ENCODE data around the gene UMODL1. TPM values are rescaled to one million over a fixed set of nuclear protein-coding genes. Genes with fewer than 3 reads are reported as not detected.
"Not testable (repeated sequence)": the region's sequence is repeated elsewhere in the genome, so short reads cannot be mapped to it uniquely, and the experiment has no call there.

Gene UMODL1
- total RNA-seq, 3 donors from 2014 or later: not detected

GRCh38 chr21:42075686-42076471 lies 4.8 kb downstream of the UMODL1 start:
- Mint-ChIP-seq H3K4me1 (ENCODE audit: low read depth) (peaks cover 2% of the 10 kb centered on the region), H3K36me3 (ENCODE audit: insufficient read depth) (no peaks in the 10 kb centered on the region), H3K4me3 (no peak overlapping the region), H3K27me3 (ENCODE audit: low read depth) (peaks cover 1% of the 10 kb centered on the region), H3K9me3 (no peaks in the 10 kb centered on the region)
- ATAC-seq (no peak), DNase-seq (no peak)

- H3K4me3 Mint-ChIP-seq; H3K4me1 Mint-ChIP-seq (ENCODE audit: low read depth); H3K27me3 Mint-ChIP-seq (ENCODE audit: low read depth); DNase-seq; ATAC-seq; H3K9me3 Mint-ChIP-seq; H3K36me3 Mint-ChIP-seq (ENCODE audit: insufficient read depth): not testable (repeated sequence)
These were observed 6.6 kb downstream of the UMODL1 start for GRCh38 chr21:42077685-42078238.

GRCh38 chr21:42078247-42079007 lies 7.3 kb downstream of the UMODL1 start:
- not testable (repeated sequence) for H3K36me3 Mint-ChIP-seq (ENCODE audit: insufficient read depth); H3K4me3 Mint-ChIP-seq; H3K9me3 Mint-ChIP-seq; H3K4me1 Mint-ChIP-seq (ENCODE audit: low read depth); H3K27me3 Mint-ChIP-seq (ENCODE audit: low read depth); ATAC-seq; DNase-seq

- peaks cover 1% of the 10 kb centered on the region for H3K27me3 Mint-ChIP-seq (ENCODE audit: low read depth)
These were observed 8.2 kb downstream of the UMODL1 start for GRCh38 chr21:42079008-42079938.

GRCh38 chr21:42079939-42080787 lies 9.0 kb downstream of the UMODL1 start:
- no peaks in the 10 kb centered on the region for H3K9me3 Mint-ChIP-seq
- H3K4me3 Mint-ChIP-seq: no peak overlapping the region
- DNase-seq (no peak), ATAC-seq (no peak)
- no peaks in the 10 kb centered on the region for H3K4me1 Mint-ChIP-seq (ENCODE audit: low read depth)
- no peaks in the 10 kb centered on the region for H3K36me3 Mint-ChIP-seq (ENCODE audit: insufficient read depth)
- peaks cover 1% of the 10 kb centered on the region for H3K27me3 Mint-ChIP-seq (ENCODE audit: low read depth)

More at GRCh38 chr21:42079008-42079938, 8.2 kb downstream of the UMODL1 start:
- no peaks in the 10 kb centered on the region for H3K4me1 Mint-ChIP-seq (ENCODE audit: low read depth)
- H3K9me3 Mint-ChIP-seq: no peaks in the 10 kb centered on the region
- ATAC-seq: no peak
- H3K36me3 Mint-ChIP-seq (ENCODE audit: insufficient read depth): no peaks in the 10 kb centered on the region
- no peak overlapping the region for H3K4me3 Mint-ChIP-seq
- no peak for DNase-seq

- Mint-ChIP-seq H3K4me3 (no peak overlapping the region), H3K36me3 (ENCODE audit: insufficient read depth) (no peaks in the 10 kb centered on the region), H3K27me3 (ENCODE audit: low read depth) (no peaks in the 10 kb centered on the region), H3K4me1 (ENCODE audit: low read depth) (no peaks in the 10 kb centered on the region), H3K9me3 (no peaks in the 10 kb centered on the region)
- ATAC-seq: no peak
- no peak for DNase-seq
These were observed 9.6 kb downstream of the UMODL1 start for GRCh38 chr21:42080788-42081083.

- ATAC-seq: no peak
- Mint-ChIP-seq H3K36me3 (ENCODE audit: insufficient read depth) (no peaks in the 10 kb centered on the region), H3K4me3 (no peak overlapping the region), H3K27me3 (ENCODE audit: low read depth) (no peaks in the 10 kb centered on the region), H3K9me3 (no peaks in the 10 kb centered on the region), H3K4me1 (ENCODE audit: low read depth) (no peaks in the 10 kb centered on the region)
- no peak for DNase-seq
These were observed 10.0 kb downstream of the UMODL1 start for GRCh38 chr21:42081138-42081537.

- H3K4me1 Mint-ChIP-seq (ENCODE audit: low read depth): no peaks in the 10 kb centered on the region
- ATAC-seq (no peak), DNase-seq (no peak)
- H3K4me3 Mint-ChIP-seq: no peak overlapping the region
- H3K27me3 Mint-ChIP-seq (ENCODE audit: low read depth): no peaks in the 10 kb centered on the region
- no peaks in the 10 kb centered on the region for H3K9me3 Mint-ChIP-seq
- no peaks in the 10 kb centered on the region for H3K36me3 Mint-ChIP-seq (ENCODE audit: insufficient read depth)
These were observed 10.8 kb downstream of the UMODL1 start for GRCh38 chr21:42081931-42082381.

- no peaks in the 10 kb centered on the region for H3K27me3 Mint-ChIP-seq (ENCODE audit: low read depth)
- ATAC-seq (no peak), DNase-seq (no peak)
- no peak overlapping the region for H3K4me3 Mint-ChIP-seq
- H3K9me3 Mint-ChIP-seq: no peaks in the 10 kb centered on the region
- H3K36me3 Mint-ChIP-seq (ENCODE audit: insufficient read depth): no peaks in the 10 kb centered on the region
- H3K4me1 Mint-ChIP-seq (ENCODE audit: low read depth): no peaks in the 10 kb centered on the region
These were observed 11.6 kb downstream of the UMODL1 start for GRCh38 chr21:42082501-42083360.

- no peak overlapping the region for H3K4me3 Mint-ChIP-seq
- DNase-seq: no peak
These were observed 12.2 kb downstream of the UMODL1 start for GRCh38 chr21:42083361-42083690.

GRCh38 chr21:42084079-42084478 lies 13.0 kb downstream of the UMODL1 start:
- Mint-ChIP-seq H3K4me3 (no peak overlapping the region), H3K4me1 (ENCODE audit: low read depth) (peaks cover 5% of the 10 kb centered on the region), H3K9me3 (no peaks in the 10 kb centered on the region), H3K36me3 (ENCODE audit: insufficient read depth) (no peaks in the 10 kb centered on the region), H3K27me3 (ENCODE audit: low read depth) (no peaks in the 10 kb centered on the region)
- DNase-seq (no peak), ATAC-seq (no peak)

More at GRCh38 chr21:42083361-42083690, 12.2 kb downstream of the UMODL1 start:
- H3K9me3 Mint-ChIP-seq: no peaks in the 10 kb centered on the region
- H3K27me3 Mint-ChIP-seq (ENCODE audit: low read depth): no peaks in the 10 kb centered on the region
- H3K4me1 Mint-ChIP-seq (ENCODE audit: low read depth): no peaks in the 10 kb centered on the region
- H3K36me3 Mint-ChIP-seq (ENCODE audit: insufficient read depth): no peaks in the 10 kb centered on the region
- no peak for ATAC-seq

- H3K4me1 Mint-ChIP-seq (ENCODE audit: low read depth): peaks cover 11% of the 10 kb centered on the region
- H3K9me3 Mint-ChIP-seq: no peaks in the 10 kb centered on the region
- DNase-seq: no peak
- no peaks in the 10 kb centered on the region for H3K27me3 Mint-ChIP-seq (ENCODE audit: low read depth)
- no peak overlapping the region for H3K4me3 Mint-ChIP-seq
- no peak for ATAC-seq
- H3K36me3 Mint-ChIP-seq (ENCODE audit: insufficient read depth): no peaks in the 10 kb centered on the region
These were observed 14.3 kb downstream of the UMODL1 start for GRCh38 chr21:42085246-42086077.
